BE2C (cell line): ENCODE measurements around the gene KCNC4.

Source experiments
- DNase-seq: peaks from one replicate; pipeline ENCODE4 v3.0.0-alpha.2; 2020
- H3K27me3 ChIP-seq: fragments of 250-450 bp; sonication (Bioruptor Pico); 2 replicates; pipeline ENCODE4 v1.5.1; 2020; ENCODE audit warnings: mild to moderate bottlenecking
- H3K36me3 ChIP-seq: fragments of 250-450 bp; sonication (Bioruptor Pico); 2 replicates; pipeline ENCODE4 v1.5.1; 2020; ENCODE audit warnings: mild to moderate bottlenecking
- H3K4me1 ChIP-seq: fragments of 250-450 bp; sonication (Bioruptor Pico); 2 replicates; pipeline ENCODE4 v1.5.1; 2020
- H3K4me3 ChIP-seq: 2 replicates; pipeline ENCODE4 v1.5.1; 2011; ENCODE audit warnings: low read depth, low read length
- H3K9me3 ChIP-seq: fragments of 250-450 bp; sonication (Bioruptor Pico); 2 replicates; pipeline ENCODE4 v1.5.1; 2020
- CTCF ChIP-seq: IDR thresholded peaks from 2 replicates; pipeline ENCODE4 v1.5.1; 2012; ENCODE audit warnings: mild to moderate bottlenecking, low read depth, low read length

KCNC4 gene

GRCh38 chr1:110218137-110218536, 8.0 kb downstream of the KCNC4 start:
- no peaks in the 10 kb centered on the region for H3K9me3 ChIP-seq
- no peaks in the 10 kb centered on the region for H3K36me3 ChIP-seq
- H3K27me3 ChIP-seq = no peaks in the 10 kb centered on the region
- H3K4me1 ChIP-seq = peaks cover 23% of the 10 kb centered on the region
- H3K4me3 ChIP-seq = no peak overlapping the region
- DNase-seq = no peak
- TF ChIP-seq CTCF = no peak

GRCh38 chr1:110218739-110219138, 8.6 kb downstream of the KCNC4 start:
- H3K9me3 ChIP-seq = no peaks in the 10 kb centered on the region
- no peaks in the 10 kb centered on the region for H3K27me3 ChIP-seq
- H3K4me1 ChIP-seq = peaks cover 23% of the 10 kb centered on the region
- H3K4me3 ChIP-seq = no peak overlapping the region
- DNase-seq = no peak
- no peak for TF ChIP-seq CTCF
- H3K36me3 ChIP-seq = no peaks in the 10 kb centered on the region; the same call in 1 of the 2 replicates

- Histone ChIP-seq H3K9me3 (no peaks in the 10 kb centered on the region), H3K27me3 (no peaks in the 10 kb centered on the region), H3K4me1 (peaks cover 8% of the 10 kb centered on the region), H3K36me3 (no peaks in the 10 kb centered on the region; the same call in 1 of the 2 replicates), H3K4me3 (no peak overlapping the region)
- no peak for DNase-seq
- no peak for TF ChIP-seq CTCF
Observed at GRCh38 chr1:110220324-110220723, 10.2 kb downstream of the KCNC4 start.

- no peak for DNase-seq
Observed at GRCh38 chr1:110221119-110221518, 11.0 kb downstream of the KCNC4 start.

GRCh38 chr1:110223127-110223526, 13.0 kb downstream of the KCNC4 start:
- no peak for TF ChIP-seq CTCF
- H3K9me3 ChIP-seq = no peaks in the 10 kb centered on the region
- no peaks in the 10 kb centered on the region; the same call in 1 of the 2 replicates for H3K36me3 ChIP-seq
- H3K27me3 ChIP-seq = no peaks in the 10 kb centered on the region
- no peak for DNase-seq
- no peaks in the 10 kb centered on the region for H3K4me1 ChIP-seq
- H3K4me3 ChIP-seq = no peak overlapping the region

More at GRCh38 chr1:110221119-110221518, 11.0 kb downstream of the KCNC4 start:
- Histone ChIP-seq H3K4me3 (no peak overlapping the region), H3K9me3 (no peaks in the 10 kb centered on the region), H3K4me1 (no peaks in the 10 kb centered on the region; the same call in 1 of the 2 replicates), H3K27me3 (no peaks in the 10 kb centered on the region), H3K36me3 (no peaks in the 10 kb centered on the region; the same call in 1 of the 2 replicates)
- no peak for TF ChIP-seq CTCF

- H3K9me3 ChIP-seq = no peaks in the 10 kb centered on the region
- H3K4me1 ChIP-seq = no peaks in the 10 kb centered on the region
- H3K36me3 ChIP-seq = no peaks in the 10 kb centered on the region; the same call in 1 of the 2 replicates
- H3K4me3 ChIP-seq = no peak overlapping the region
- H3K27me3 ChIP-seq = no peaks in the 10 kb centered on the region
- no peak for DNase-seq
- no peak for TF ChIP-seq CTCF
Observed at GRCh38 chr1:110223581-110223980, 13.5 kb downstream of the KCNC4 start.
